Measurements from ENCODE around the gene COL24A1.
"Not testable (repeated sequence)": the region's sequence is repeated elsewhere in the genome, so short reads cannot be mapped to it uniquely, and the experiment has no call there.

Gene COL24A1

GRCh38 chr1:86084998-86085397 is 71.6 kb downstream of the COL24A1 start:
- no peak for DNase-seq (ENCODE audit: low read depth in 2 of 3, low spot score in 1 of 3)

GRCh38 chr1:86082183-86082582 is 74.4 kb downstream of the COL24A1 start:
- no peak for DNase-seq (ENCODE audit: low read depth in 2 of 3, low spot score in 1 of 3)

GRCh38 chr1:86072474-86072873 is 84.1 kb downstream of the COL24A1 start:
- DNase-seq (ENCODE audit: low read depth in 2 of 3, low spot score in 1 of 3), result not testable (repeated sequence)

- not testable (repeated sequence) for DNase-seq (ENCODE audit: low read depth in 2 of 3, low spot score in 1 of 3)
These were observed 84.7 kb downstream of the COL24A1 start for GRCh38 chr1:86071870-86072269.

GRCh38 chr1:86069757-86070145 is 86.8 kb downstream of the COL24A1 start:
- DNase-seq (ENCODE audit: low read depth in 2 of 3, low spot score in 1 of 3), result no peak

GRCh38 chr1:86068841-86069756 is 87.5 kb downstream of the COL24A1 start:
- DNase-seq (ENCODE audit: low read depth in 2 of 3, low spot score in 1 of 3), result no peak

GRCh38 chr1:86068271-86068721 is 88.3 kb downstream of the COL24A1 start:
- no peak for DNase-seq (ENCODE audit: low read depth in 2 of 3, low spot score in 1 of 3)

GRCh38 chr1:86067626-86068025 is 88.9 kb downstream of the COL24A1 start:
- no peak for DNase-seq (ENCODE audit: low read depth in 2 of 3, low spot score in 1 of 3)

- DNase-seq (ENCODE audit: low read depth in 2 of 3, low spot score in 1 of 3), result no peak
These were observed 91.7 kb downstream of the COL24A1 start for GRCh38 chr1:86064899-86065298.

GRCh38 chr1:86063721-86064120 is 92.9 kb downstream of the COL24A1 start:
- DNase-seq (ENCODE audit: low read depth in 2 of 3, low spot score in 1 of 3), result no peak

- no peak for DNase-seq (ENCODE audit: low read depth in 2 of 3, low spot score in 1 of 3)
These were observed 94.1 kb downstream of the COL24A1 start for GRCh38 chr1:86062453-86062852.

GRCh38 chr1:86061551-86061990 is 95.0 kb downstream of the COL24A1 start:
- no peak for DNase-seq (ENCODE audit: low read depth in 2 of 3, low spot score in 1 of 3)

GRCh38 chr1:86054396-86054795 is 102.2 kb downstream of the COL24A1 start:
- no peak for DNase-seq (ENCODE audit: low read depth in 2 of 3, low spot score in 1 of 3)

- DNase-seq (ENCODE audit: low read depth in 2 of 3, low spot score in 1 of 3), result no peak
These were observed 103.4 kb downstream of the COL24A1 start for GRCh38 chr1:86052948-86053698.

GRCh38 chr1:86035101-86035500 is 121.5 kb downstream of the COL24A1 start:
- DNase-seq (ENCODE audit: low read depth in 2 of 3, low spot score in 1 of 3), result no peak

- no peak for DNase-seq (ENCODE audit: low read depth in 2 of 3, low spot score in 1 of 3)
These were observed 126.4 kb downstream of the COL24A1 start for GRCh38 chr1:86030180-86030579.

- peak in 1 of 3 donors; percentile 14 for DNase-seq (ENCODE audit: low read depth in 2 of 3, low spot score in 1 of 3)
These were observed 138.2 kb downstream of the COL24A1 start for GRCh38 chr1:86018283-86018923.

GRCh38 chr1:86016076-86016759 is 140.4 kb downstream of the COL24A1 start:
- DNase-seq (ENCODE audit: low read depth in 2 of 3, low spot score in 1 of 3), result no peak

GRCh38 chr1:86015375-86015774 is 141.2 kb downstream of the COL24A1 start:
- DNase-seq (ENCODE audit: low read depth in 2 of 3, low spot score in 1 of 3), result no peak

GRCh38 chr1:86000601-86001000 is 156.0 kb downstream of the COL24A1 start:
- DNase-seq (ENCODE audit: low read depth in 2 of 3, low spot score in 1 of 3), result no peak

Data from stimulated activated CD4-positive, alpha-beta T cell treated with anti-CD3 and anti-CD28 coated beads, Interleukin-12 subunit alpha, Interleukin-12 subunit beta, amount 100 ng/mL, for 48 hours (primary cell).